Left ventricle myocardium inferior (tissue), 1 donor: ENCODE measurements around the gene EFNB3. TPM values are rescaled to one million over a fixed set of nuclear protein-coding genes. Genes with fewer than 3 reads are reported as not detected.

Source experiments
- DNase-seq: peaks from one replicate; pipeline ENCODE4 v3.0.0-alpha.2; 2020
- H3K27ac ChIP-seq: fragments of 200-600 bp; replicated peaks from 2 replicates; pipeline ENCODE4 v1.8.0; 2021
- H3K27me3 ChIP-seq: fragments of 200-600 bp; 2 replicates; pipeline ENCODE4 v1.8.0; 2021; ENCODE audit warnings: low read depth
- H3K36me3 ChIP-seq: fragments of 200-600 bp; 2 replicates; pipeline ENCODE4 v1.8.0; 2021
- H3K4me1 ChIP-seq: fragments of 200-600 bp; 2 replicates; pipeline ENCODE4 v1.8.0; 2021
- H3K4me3 ChIP-seq: fragments of 200-600 bp; 2 replicates; pipeline ENCODE4 v1.8.0; 2021; ENCODE audit warnings: mild to moderate bottlenecking, moderate library complexity
- H3K9me3 ChIP-seq: fragments of 200-600 bp; replicated peaks from 2 replicates; pipeline ENCODE4 v1.8.0; 2021
- intact Hi-C: fragments of 100-400 bp; cut with micrococcal nuclease; formaldehyde crosslinking; loops from one replicate; pipeline ENCODE4 v1.11.0; 2022
- total RNA-seq: library from RNA; stranded (reverse); fragmentation: NEBNext Ultra II Directional; extraction: Animal tissue kit (Norgen Biotek cat#: 25700); gene quantifications from one replicate; pipeline ENCODE4 v1.2.1, GENCODE V29; 2021
- TF ChIP-seq, protein P1 (sequence below): fragments of 200-600 bp; IDR thresholded peaks from 2 replicates; pipeline ENCODE4 v1.8.0; 2021; ENCODE audit warnings: antibody characterized with exemption, mild to moderate bottlenecking, borderline replicate concordance
- donor health status: DM: no; HTN: yes; CAD: no; lungs with severe emphysema.

The EFNB3 gene
- total RNA-seq, 1 donor from 2014 or later = not detected

DNA sequence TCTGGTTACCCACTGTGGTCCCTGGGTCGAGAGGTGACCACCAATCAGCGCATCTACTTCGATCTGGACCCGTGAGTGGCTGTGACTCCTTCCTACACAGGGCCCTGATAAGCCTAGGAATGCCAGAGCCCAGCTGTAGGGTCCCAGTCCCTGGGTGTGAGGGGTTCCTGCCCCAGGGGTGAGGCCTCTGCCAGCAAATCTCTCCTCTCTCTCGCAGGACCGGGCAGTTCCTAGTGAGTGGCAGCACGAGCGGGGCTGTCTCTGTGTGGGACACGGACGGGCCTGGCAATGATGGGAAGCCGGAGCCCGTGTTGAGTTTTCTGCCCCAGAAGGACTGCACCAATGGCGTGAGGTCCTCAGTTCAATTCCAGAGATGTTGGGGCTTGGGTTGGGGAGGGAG, 2.2 kb upstream of the EFNB3 start:
- intact Hi-C loops = no loop called here
- H3K4me1 ChIP-seq = peaks cover 26% of the 10 kb centered on the region
- no peak overlapping the region for H3K27ac ChIP-seq
- DNase-seq = no peak
- H3K36me3 ChIP-seq = peaks cover 29% of the 10 kb centered on the region
- TF ChIP-seq, protein P1, sequence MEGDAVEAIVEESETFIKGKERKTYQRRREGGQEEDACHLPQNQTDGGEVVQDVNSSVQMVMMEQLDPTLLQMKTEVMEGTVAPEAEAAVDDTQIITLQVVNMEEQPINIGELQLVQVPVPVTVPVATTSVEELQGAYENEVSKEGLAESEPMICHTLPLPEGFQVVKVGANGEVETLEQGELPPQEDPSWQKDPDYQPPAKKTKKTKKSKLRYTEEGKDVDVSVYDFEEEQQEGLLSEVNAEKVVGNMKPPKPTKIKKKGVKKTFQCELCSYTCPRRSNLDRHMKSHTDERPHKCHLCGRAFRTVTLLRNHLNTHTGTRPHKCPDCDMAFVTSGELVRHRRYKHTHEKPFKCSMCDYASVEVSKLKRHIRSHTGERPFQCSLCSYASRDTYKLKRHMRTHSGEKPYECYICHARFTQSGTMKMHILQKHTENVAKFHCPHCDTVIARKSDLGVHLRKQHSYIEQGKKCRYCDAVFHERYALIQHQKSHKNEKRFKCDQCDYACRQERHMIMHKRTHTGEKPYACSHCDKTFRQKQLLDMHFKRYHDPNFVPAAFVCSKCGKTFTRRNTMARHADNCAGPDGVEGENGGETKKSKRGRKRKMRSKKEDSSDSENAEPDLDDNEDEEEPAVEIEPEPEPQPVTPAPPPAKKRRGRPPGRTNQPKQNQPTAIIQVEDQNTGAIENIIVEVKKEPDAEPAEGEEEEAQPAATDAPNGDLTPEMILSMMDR = no peak
- no peak overlapping the region for H3K4me3 ChIP-seq
- H3K27me3 ChIP-seq = peaks cover 66% of the 10 kb centered on the region
- no peaks in the 10 kb centered on the region for H3K9me3 ChIP-seq

DNA sequence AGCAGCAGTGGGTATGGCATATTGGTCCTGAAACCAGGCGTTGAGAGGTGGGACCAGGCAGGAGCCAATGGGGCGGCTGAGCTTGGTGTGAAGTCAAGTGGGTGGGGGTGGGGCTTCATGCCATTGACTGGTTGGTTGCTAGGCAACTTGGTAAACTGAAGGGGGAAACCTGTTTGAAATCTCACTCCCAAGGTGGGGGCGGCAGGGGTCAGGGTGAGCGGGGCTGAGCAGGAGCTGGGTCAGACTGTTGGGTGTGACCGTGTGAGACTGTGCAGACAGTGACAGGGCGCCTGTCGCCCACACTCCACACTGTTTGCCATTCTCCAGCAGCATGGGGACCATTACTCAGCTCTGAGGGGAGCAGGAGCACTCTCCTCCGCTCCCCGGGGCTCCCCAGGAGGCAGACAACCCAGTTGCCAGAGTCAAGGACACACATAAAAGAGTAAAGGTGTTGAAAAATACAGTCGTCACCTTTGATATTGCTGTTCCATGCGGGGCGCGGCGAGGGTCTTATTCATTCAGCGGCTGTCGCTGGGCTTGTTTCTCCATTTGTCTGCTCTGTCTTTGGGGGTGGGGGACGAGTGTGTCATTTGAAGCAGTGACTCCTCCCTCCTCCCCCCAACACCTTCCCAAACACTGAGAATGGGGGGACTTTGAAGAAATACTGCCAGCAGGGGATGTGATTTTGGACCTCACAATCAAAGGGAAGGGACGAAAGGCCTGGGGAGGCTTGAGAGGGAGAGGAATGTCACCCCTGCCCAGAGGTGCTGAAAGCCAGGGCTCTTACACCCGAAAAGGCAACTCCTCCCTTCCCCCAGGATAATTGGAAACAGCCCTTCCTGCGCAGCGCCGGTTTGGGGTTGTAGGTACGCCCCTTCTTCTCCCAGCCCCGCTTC, 1.2 kb upstream of the EFNB3 start:
- TF ChIP-seq, protein P1 = no peak
- intact Hi-C loops = no loop called here
- Histone ChIP-seq H3K9me3 (no peaks in the 10 kb centered on the region), H3K27me3 (peaks cover 76% of the 10 kb centered on the region), H3K36me3 (peaks cover 29% of the 10 kb centered on the region), H3K4me1 (peaks cover 26% of the 10 kb centered on the region), H3K4me3 (peak overlapping the region; percentile 55), H3K27ac (no peak overlapping the region)
- DNase-seq = no peak

DNA sequence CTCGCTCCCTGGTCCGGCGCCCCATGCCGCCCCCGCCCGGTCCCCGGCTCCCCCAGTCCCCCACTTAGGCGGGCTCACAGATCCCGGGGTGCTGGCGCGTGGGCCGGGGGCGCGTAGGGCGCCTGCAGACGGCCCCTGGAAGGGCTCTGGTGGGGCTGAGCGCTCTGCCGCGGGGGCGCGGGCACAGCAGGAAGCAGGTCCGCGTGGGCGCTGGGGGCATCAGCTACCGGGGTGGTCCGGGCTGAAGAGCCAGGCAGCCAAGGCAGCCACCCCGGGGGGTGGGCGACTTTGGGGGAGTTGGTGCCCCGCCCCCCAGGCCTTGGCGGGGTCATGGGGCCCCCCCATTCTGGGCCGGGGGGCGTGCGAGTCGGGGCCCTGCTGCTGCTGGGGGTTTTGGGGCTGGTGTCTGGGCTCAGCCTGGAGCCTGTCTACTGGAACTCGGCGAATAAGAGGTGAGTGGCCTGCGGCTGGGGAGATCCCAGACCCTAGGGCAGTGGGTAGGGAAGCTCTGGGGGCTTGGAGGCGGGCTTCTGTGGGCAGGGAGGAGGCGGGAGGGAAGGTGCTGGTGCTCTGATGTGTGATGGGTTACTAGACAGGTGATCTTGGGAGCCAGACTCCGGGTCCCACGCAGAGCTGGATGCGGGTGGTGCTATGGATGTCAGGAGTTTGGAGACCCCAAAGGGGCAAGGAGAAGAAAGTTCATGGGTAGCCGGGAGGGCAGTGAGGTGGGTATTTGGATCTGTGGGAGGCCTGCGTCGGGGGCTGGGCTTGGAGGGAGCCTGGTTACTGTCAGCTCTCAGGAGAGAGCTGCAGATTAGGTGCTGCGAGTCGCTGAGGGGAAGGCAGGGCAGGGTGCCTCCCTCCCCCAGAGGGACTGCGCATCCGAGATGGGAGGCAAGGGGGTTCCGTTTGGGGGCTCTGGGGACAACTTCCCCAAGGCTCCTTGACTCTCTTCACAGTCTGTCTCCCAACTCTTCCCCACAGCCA, 560 bp downstream of the EFNB3 start:
- Histone ChIP-seq H3K27me3 (peaks cover 92% of the 10 kb centered on the region), H3K36me3 (peaks cover 23% of the 10 kb centered on the region), H3K4me3 (peak overlapping the region; percentile 55), H3K4me1 (peaks cover 26% of the 10 kb centered on the region), H3K27ac (no peak overlapping the region), H3K9me3 (no peaks in the 10 kb centered on the region)
- intact Hi-C loops = no loop called here
- TF ChIP-seq, protein P1 = no peak
- no peak for DNase-seq

DNA sequence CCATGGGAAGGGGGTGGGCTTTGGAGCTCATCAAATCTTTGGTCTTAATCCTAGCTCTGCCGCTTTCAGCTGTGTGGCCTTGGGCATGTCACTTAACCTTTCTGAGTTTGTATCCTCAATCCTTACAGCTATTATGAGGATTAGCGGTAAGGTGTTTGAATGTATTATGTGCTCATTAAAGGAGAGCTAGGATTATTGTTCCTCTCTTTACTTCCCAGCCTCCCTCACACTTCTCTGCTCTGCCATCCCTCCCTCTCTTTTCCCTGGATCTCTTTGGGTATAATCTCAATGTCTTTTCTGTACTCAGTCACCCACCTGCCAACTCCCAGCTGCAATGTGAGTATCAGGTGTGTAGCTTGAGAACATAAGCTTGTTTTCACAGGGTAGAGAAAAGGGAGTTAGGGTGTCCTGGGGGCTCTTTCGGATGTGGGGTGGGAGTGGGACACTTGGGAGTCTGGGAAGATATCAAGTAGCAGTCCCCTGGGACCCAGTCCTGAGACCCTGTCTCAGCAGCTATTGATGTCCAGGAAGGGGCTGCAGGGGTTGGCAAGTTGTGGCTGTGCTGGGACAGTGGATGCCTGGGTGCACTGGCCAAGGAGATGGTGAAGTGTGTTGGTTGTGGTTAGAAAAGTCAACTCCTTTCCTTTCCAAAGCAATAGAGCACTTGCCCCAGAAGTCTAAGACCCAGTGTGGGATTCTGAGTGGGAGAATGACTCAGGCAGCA, 1.8 kb downstream of the EFNB3 start:
- H3K4me3 ChIP-seq = no peak overlapping the region
- peaks cover 26% of the 10 kb centered on the region for H3K4me1 ChIP-seq
- intact Hi-C loops = no loop called here
- H3K9me3 ChIP-seq = no peaks in the 10 kb centered on the region
- H3K36me3 ChIP-seq = peaks cover 11% of the 10 kb centered on the region
- no peak for DNase-seq
- H3K27ac ChIP-seq = no peak overlapping the region
- peaks cover 98% of the 10 kb centered on the region for H3K27me3 ChIP-seq
- TF ChIP-seq, protein P1 = no peak

DNA sequence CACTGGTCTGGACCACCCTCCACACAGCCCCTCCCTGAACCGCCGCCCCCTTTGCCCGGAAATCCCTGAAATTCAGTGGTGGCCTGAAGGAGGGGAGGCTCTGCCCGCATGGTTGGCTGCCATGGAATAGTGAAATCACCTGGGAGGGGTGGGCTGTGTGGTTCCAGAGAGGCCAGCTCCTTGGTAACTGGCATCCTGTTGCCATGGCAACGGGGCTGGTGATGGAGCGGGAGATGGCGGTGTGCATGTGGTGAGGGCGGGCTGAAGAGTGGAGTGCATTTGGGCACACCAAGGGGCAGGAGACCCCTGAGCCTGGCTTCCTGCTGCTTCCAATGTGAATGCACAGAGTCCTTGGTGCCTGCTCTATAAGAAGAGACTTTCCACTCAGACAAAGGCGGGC, 2.4 kb downstream of the EFNB3 start:
- H3K9me3 ChIP-seq = no peaks in the 10 kb centered on the region
- peaks cover 26% of the 10 kb centered on the region for H3K4me1 ChIP-seq
- peaks cover 98% of the 10 kb centered on the region for H3K27me3 ChIP-seq
- TF ChIP-seq, protein P1 = no peak
- no peak overlapping the region for H3K4me3 ChIP-seq
- intact Hi-C loops = no loop called here
- no peak overlapping the region for H3K27ac ChIP-seq
- H3K36me3 ChIP-seq = peaks cover 4% of the 10 kb centered on the region
- no peak for DNase-seq
